Activated naive CD8-positive, alpha-beta T cell treated with anti-CD3 and anti-CD28 coated beads for 36 hours (primary cell): ENCODE results near the gene SPEM3. TPM values are rescaled to one million over a fixed set of nuclear protein-coding genes. Genes with fewer than 3 reads are reported as not detected.

Experiments used
- DNase-seq: peaks from one replicate; pipeline ENCODE4 v3.0.0; 2021
- H3K27ac Mint-ChIP-seq: one replicate; pipeline ENCODE4 v1.8.0; 2022; ENCODE audit warnings: mild to moderate bottlenecking, moderate library complexity, mixed read lengths
- H3K27me3 Mint-ChIP-seq: one replicate; pipeline ENCODE4 v1.8.0; 2022; ENCODE audit warnings: mild to moderate bottlenecking, mixed read lengths
- H3K36me3 Mint-ChIP-seq: one replicate; pipeline ENCODE4 v1.8.0; 2021; ENCODE audit warnings: mild to moderate bottlenecking, mixed read lengths
- H3K4me1 Mint-ChIP-seq: one replicate; pipeline ENCODE4 v1.8.0; 2021; ENCODE audit warnings: mixed read lengths
- H3K4me3 Mint-ChIP-seq: one replicate; pipeline ENCODE4 v1.8.0; 2022; ENCODE audit warnings: mild to moderate bottlenecking, moderate library complexity, mixed read lengths
- H3K9me3 Mint-ChIP-seq: one replicate; pipeline ENCODE4 v1.8.0; 2022; ENCODE audit warnings: mixed read lengths
- total RNA-seq, 2 experiments: library from RNA; stranded (reverse); gene quantifications; one replicate each; pipeline ENCODE4 v1.2.3, GENCODE V29; 2021

The SPEM3 gene
- total RNA-seq, 2 experiments from 2014 or later: not detected

DNA sequence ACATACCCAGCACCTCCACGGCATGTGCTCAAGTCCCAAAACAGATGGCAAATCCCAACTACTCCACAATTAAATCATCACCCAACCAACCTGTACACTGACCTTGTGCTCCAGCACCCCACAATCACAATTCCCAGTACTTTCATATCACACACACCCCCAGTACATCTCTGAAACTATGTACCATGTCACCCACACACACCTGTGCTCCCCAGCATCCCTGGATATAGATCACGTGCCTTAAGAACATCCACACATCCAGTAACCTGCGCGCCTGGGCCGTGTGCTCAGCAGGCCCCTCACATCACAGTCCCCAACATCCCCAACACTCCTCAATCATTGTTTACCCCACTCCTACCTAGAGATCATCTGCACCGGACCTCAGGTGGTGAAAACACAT lies 18.9 kb upstream of the SPEM3 start:
- Mint-ChIP-seq H3K4me3 (no peak overlapping the region), H3K36me3 (no peaks in the 10 kb centered on the region), H3K27me3 (no peaks in the 10 kb centered on the region), H3K9me3 (no peaks in the 10 kb centered on the region), H3K4me1 (peaks cover 10% of the 10 kb centered on the region), H3K27ac (no peak overlapping the region)
- no peak for DNase-seq

DNA sequence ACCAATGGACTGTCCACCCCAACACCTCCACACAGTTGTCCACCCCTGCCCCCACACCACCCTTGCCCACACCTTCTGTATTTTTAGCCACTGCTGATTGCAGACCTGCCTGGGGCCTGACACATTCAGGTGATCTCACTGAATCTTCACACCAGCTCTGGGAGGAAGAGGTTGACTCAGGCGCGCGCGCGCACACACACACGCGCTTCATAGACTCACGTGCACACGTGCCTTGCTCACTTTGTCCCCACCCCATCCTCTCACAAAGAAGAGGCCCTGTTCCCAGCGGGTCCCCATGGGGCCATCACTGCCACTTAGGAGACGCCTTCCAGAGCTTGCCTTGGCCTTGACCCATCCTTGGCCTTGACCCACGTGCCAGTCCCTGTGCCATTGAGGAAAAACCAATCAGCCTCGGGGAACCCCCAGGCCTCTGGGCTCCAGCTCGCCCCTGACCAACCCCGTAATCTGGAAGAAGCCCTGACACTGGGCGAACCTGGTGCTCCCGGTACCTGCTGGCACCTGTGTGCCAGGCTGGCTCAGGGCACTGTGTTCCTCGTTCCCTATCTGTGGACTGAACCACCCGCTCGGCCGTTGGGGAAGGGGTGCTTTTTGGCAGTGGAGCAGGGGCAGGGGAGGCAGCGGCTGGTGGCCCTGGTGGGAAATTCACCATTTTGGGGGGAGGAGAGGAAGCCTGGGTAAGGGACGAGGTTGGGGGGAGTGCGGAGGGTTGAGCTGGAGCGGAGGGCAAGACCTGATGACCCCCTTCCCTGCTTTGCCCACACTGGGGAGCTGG lies 17.8 kb upstream of the SPEM3 start:
- Mint-ChIP-seq H3K4me3 (no peak overlapping the region), H3K27ac (no peak overlapping the region), H3K36me3 (no peaks in the 10 kb centered on the region), H3K4me1 (peaks cover 8% of the 10 kb centered on the region), H3K9me3 (no peaks in the 10 kb centered on the region), H3K27me3 (no peaks in the 10 kb centered on the region)
- DNase-seq: no peak

DNA sequence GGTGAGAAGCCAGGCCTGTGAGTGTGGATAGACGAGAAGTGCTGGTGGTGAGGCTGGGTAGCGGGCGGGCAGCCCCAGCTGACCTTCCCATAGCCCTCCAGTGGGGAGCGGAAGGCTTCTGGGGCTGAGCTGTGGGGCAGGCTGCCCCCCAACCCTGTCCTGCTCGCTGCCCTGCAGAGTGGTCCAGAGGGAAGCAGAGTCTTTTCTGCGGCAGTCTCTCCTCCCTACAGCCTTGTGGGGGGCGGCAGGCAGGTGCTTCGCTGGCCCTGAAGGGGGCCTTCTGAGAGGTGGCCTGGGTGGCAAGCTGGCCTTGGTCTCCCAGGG lies 17.3 kb upstream of the SPEM3 start:
- H3K27ac Mint-ChIP-seq: no peak overlapping the region
- no peak for DNase-seq
- no peak overlapping the region for H3K4me3 Mint-ChIP-seq
- H3K4me1 Mint-ChIP-seq: peaks cover 5% of the 10 kb centered on the region
- H3K27me3 Mint-ChIP-seq: no peaks in the 10 kb centered on the region
- no peaks in the 10 kb centered on the region for H3K9me3 Mint-ChIP-seq
- H3K36me3 Mint-ChIP-seq: no peaks in the 10 kb centered on the region

DNA sequence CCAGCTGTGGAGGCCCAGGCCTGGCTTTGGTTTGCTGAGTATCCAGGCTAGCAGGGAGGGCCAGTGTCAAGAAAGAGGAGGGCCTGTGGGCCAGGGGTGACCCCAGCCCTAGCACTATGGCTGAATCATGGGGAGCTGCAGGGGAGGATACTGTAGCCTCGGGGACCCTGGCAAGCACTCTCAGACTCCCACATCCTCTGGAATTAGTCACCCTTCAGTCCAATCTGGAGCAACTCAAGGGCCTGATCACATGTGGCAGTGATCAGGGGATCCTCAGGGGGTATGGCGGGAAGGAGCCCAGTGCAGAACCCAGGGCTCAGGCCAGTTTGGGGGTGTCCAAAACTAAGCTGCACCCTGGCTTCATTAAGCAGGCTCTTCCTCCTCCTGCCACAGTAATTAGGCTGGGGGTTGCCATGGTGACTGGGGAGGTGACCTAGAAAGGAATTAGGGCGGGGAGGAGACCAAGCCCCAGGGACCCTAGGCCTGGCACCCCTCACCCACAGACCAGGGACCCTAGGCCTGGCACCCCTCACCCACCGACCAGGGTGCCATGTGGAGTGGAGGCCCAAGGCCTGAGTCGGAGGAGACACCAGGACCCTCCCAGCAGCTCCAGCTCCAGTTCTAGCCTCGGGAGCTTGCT lies 15.2 kb upstream of the SPEM3 start:
- Mint-ChIP-seq H3K4me1 (no peaks in the 10 kb centered on the region), H3K27me3 (no peaks in the 10 kb centered on the region), H3K36me3 (no peaks in the 10 kb centered on the region), H3K9me3 (no peaks in the 10 kb centered on the region), H3K27ac (no peak overlapping the region), H3K4me3 (no peak overlapping the region)
- no peak for DNase-seq

DNA sequence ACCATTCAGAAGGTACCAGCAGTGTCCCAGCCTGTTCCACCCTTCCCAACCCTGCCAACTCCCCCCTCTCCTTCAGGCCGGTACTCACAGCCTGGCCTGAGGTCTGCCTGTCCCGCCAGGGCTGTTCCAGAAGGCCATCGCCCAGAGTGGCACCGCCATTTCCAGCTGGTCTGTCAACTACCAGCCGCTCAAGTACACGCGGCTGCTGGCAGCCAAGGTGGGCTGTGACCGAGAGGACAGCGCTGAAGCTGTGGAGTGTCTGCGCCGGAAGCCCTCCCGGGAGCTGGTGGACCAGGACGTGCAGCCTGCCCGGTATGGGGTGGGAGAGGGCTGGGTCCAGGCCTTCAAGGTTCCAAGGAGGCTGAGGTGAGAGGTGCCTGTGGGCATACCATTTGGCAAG lies 13.8 kb upstream of the SPEM3 start:
- Mint-ChIP-seq H3K9me3 (no peaks in the 10 kb centered on the region), H3K4me1 (no peaks in the 10 kb centered on the region), H3K4me3 (no peak overlapping the region), H3K27ac (no peak overlapping the region), H3K27me3 (no peaks in the 10 kb centered on the region), H3K36me3 (no peaks in the 10 kb centered on the region)
- DNase-seq: no peak

DNA sequence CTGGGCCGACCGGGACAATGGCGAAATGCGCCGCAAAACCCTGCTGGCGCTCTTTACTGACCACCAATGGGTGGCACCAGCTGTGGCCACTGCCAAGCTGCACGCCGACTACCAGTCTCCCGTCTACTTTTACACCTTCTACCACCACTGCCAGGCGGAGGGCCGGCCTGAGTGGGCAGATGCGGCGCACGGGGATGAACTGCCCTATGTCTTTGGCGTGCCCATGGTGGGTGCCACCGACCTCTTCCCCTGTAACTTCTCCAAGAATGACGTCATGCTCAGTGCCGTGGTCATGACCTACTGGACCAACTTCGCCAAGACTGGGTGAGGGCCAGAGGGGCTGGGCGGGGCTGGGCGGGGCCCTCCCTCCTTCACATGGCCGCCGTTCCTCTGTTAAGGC lies 12.9 kb upstream of the SPEM3 start:
- H3K4me3 Mint-ChIP-seq: no peak overlapping the region
- H3K27ac Mint-ChIP-seq: no peak overlapping the region
- no peaks in the 10 kb centered on the region for H3K4me1 Mint-ChIP-seq
- no peaks in the 10 kb centered on the region for H3K9me3 Mint-ChIP-seq
- DNase-seq: no peak
- H3K36me3 Mint-ChIP-seq: no peaks in the 10 kb centered on the region
- no peaks in the 10 kb centered on the region for H3K27me3 Mint-ChIP-seq

DNA sequence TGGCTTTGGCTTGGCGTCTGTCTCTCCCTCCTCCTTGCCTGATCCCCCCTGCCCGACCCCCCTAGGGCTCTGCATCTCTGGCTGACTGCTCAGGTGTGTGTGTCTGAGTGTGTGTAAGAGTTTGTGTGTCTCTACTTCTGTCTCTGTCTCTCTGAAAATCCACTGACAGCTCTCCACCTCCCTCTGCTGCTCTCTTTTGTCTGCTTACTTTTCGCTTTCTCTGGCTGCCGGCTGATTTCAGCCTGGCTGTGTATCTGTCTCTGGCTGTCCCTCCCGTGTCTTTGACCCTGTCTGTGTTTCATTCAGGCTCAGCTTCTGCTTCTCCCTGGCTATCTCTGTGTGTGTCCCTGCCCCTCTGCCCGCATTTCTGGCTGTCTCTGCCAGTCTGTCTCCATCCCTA lies 12.3 kb upstream of the SPEM3 start:
- no peak overlapping the region for H3K27ac Mint-ChIP-seq
- no peaks in the 10 kb centered on the region for H3K4me1 Mint-ChIP-seq
- no peaks in the 10 kb centered on the region for H3K9me3 Mint-ChIP-seq
- no peaks in the 10 kb centered on the region for H3K27me3 Mint-ChIP-seq
- H3K36me3 Mint-ChIP-seq: no peaks in the 10 kb centered on the region
- DNase-seq: no peak
- H3K4me3 Mint-ChIP-seq: no peak overlapping the region

DNA sequence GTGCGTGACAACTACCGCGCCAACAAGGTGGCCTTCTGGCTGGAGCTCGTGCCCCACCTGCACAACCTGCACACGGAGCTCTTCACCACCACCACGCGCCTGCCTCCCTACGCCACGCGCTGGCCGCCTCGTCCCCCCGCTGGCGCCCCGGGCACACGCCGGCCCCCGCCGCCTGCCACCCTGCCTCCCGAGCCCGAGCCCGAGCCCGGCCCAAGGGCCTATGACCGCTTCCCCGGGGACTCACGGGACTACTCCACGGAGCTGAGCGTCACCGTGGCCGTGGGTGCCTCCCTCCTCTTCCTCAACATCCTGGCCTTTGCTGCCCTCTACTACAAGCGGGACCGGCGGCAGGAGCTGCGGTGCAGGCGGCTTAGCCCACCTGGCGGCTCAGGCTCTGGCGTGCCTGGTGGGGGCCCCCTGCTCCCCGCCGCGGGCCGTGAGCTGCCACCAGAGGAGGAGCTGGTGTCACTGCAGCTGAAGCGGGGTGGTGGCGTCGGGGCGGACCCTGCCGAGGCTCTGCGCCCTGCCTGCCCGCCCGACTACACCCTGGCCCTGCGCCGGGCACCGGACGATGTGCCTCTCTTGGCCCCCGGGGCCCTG lies 11.5 kb upstream of the SPEM3 start:
- H3K4me3 Mint-ChIP-seq: no peak overlapping the region
- no peaks in the 10 kb centered on the region for H3K9me3 Mint-ChIP-seq
- no peaks in the 10 kb centered on the region for H3K4me1 Mint-ChIP-seq
- no peak for DNase-seq
- no peak overlapping the region for H3K27ac Mint-ChIP-seq
- no peaks in the 10 kb centered on the region for H3K36me3 Mint-ChIP-seq
- no peaks in the 10 kb centered on the region for H3K27me3 Mint-ChIP-seq

DNA sequence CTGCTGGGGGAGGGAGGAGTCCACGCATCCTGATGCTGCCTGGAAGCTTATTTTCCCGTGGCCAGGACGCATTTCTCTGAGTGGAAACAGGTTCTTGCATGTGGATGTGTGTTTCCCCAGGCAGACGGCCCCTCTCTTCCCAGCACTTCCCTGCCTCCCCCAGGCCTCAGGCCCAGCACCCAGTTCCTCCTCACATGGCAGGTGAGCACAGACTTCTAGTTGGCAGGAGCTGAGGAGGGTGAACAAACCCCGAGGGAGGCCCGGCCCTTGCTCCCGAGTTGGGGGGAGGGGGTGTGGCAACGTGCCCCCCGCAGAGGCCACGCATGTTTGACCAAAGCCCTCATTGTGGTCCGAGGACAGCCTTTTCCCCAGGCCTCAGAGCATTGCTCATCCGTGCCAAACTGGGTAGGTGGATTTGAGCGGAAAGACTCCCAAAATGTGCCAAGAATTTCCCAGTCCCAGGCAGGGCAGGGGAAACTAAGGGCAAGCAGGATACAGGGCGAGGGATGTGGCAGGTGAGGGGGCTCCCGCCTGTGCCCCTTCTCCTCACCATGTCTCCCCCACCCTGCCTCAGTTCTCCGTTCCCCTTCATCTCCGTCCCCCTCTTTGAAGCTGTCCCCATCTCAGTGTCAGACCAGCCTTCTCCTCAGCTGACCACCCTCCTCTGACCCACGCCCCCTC lies 10.0 kb upstream of the SPEM3 start:
- no peak overlapping the region for H3K4me3 Mint-ChIP-seq
- H3K9me3 Mint-ChIP-seq: no peaks in the 10 kb centered on the region
- DNase-seq: no peak
- H3K36me3 Mint-ChIP-seq: no peaks in the 10 kb centered on the region
- no peak overlapping the region for H3K27ac Mint-ChIP-seq
- H3K4me1 Mint-ChIP-seq: no peaks in the 10 kb centered on the region
- H3K27me3 Mint-ChIP-seq: no peaks in the 10 kb centered on the region

DNA sequence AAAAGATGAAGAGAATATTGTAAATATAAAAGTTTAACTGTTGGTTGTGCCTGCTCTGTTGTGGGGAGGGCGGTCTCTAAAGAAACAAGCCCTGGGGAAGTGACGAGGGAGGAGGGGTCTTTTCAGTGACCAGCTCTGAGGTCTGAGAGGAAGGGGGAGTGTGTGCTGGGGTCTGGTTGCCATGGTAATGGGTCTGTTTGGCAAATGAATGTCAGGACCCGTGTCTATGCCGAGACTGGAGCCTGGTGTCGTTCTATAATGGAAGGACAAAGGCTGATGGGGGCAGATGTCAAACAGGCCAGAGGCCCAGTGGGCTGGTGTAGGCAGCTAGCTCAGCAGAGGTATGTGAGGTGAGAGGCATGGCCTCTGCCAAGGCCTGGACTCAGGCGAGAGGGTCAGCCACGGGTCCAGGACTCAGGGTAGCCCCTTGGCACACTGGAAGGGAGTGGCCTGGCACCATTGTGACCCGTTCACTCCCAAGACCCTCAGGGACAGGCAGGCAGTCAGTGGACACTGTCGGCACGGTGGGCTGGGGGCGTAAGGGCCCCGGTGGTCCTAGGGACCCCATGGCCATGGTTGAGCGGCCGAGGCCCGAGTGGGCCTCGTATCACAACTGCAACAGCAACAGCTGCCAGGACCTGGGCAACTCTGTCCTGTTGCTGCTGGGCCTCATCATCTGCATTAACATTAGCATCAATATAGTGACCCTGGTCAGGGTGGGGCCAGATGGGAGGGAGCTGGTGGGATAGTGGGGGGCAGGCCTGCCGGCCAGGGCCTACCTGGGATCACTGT lies 8.6 kb upstream of the SPEM3 start, which contains the start of gene SPEM1:
SPEM1 (plus strand) TSS at position 506 of the 792 bp plus-strand sequence; CDS start at position 567, 61 bp downstream.
- no peak for DNase-seq
- Mint-ChIP-seq H3K4me1 (no peaks in the 10 kb centered on the region), H3K4me3 (no peak within 1 kb of the TSS), H3K9me3 (no peaks in the 10 kb centered on the region), H3K36me3 (no peaks in the 10 kb centered on the region), H3K27ac (no peak within 1 kb of the TSS), H3K27me3 (no peaks in the 10 kb centered on the region)

DNA sequence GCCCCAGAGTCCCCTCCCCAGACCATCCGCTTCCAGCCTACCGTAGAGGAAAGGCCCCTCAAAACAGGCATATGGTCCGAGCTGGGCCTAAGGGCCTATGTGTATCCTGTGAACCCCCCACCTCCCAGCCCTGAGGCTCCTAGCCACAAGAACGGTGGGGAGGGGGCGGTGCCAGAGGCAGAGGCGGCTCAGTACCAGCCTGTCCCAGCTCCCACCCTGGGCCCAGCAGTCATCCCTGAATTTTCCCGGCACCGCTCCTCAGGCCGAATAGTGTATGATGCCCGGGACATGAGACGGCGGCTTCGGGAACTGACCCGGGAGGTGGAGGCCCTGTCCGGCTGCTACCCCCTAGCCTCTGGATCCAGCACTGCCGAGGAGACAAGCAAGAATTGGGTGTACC lies 7.5 kb upstream of the SPEM3 start:
- no peak for DNase-seq
- Mint-ChIP-seq H3K4me3 (no peak overlapping the region), H3K9me3 (no peaks in the 10 kb centered on the region), H3K4me1 (no peaks in the 10 kb centered on the region), H3K36me3 (no peaks in the 10 kb centered on the region), H3K27ac (no peak overlapping the region), H3K27me3 (no peaks in the 10 kb centered on the region)

DNA sequence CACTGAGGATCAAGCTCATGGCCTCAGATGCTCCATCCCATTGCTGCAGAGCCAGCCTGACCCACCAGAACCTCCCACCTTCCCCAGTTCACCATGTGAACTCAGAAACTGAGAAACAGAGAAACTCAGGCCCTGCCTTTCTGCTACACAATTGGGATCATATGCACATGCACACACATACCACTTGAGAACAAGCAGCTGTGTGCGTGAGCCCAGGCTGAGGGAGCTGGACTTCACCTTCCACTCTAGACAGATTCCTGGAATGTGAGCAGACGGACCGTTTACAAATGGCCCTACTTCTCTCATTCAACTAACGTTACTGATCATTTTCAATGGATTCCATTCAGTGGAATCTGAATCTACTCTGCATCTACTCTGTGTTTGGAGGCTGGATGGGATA lies 5.0 kb upstream of the SPEM3 start:
- H3K27me3 Mint-ChIP-seq: no peaks in the 10 kb centered on the region
- no peaks in the 10 kb centered on the region for H3K36me3 Mint-ChIP-seq

DNA sequence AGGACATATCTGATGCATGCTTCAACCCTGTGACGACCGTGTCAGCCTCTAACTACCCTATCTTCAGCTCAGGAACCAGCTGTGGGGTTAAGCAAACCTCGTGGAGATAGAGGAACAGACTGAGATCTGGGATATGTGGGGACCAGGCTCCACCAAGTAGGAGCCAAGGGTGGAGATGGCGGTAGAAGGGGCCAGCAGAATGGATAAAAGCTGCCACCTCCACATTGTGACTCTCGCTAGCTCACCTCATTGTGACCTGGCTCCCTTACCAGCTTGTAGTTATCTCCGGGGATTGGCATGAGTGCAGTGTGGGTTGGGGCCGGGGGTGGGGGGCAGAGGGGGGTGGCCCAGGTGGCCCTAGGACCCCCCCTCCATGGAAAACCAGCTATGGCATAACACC lies 3.3 kb upstream of the SPEM3 start, which contains the start of gene SPEM2:
SPEM2 (plus strand) TSS at position 301 of the 400 bp plus-strand sequence; CDS start at position 374, 73 bp downstream.
- no peaks in the 10 kb centered on the region for H3K9me3 Mint-ChIP-seq
- no peak within 1 kb of the TSS for H3K27ac Mint-ChIP-seq

More for the DNA sequence above, 5.0 kb upstream of the SPEM3 start:
- Mint-ChIP-seq H3K9me3 (no peaks in the 10 kb centered on the region), H3K4me1 (no peaks in the 10 kb centered on the region), H3K4me3 (no peak overlapping the region), H3K27ac (no peak overlapping the region)
- no peak for DNase-seq

DNA sequence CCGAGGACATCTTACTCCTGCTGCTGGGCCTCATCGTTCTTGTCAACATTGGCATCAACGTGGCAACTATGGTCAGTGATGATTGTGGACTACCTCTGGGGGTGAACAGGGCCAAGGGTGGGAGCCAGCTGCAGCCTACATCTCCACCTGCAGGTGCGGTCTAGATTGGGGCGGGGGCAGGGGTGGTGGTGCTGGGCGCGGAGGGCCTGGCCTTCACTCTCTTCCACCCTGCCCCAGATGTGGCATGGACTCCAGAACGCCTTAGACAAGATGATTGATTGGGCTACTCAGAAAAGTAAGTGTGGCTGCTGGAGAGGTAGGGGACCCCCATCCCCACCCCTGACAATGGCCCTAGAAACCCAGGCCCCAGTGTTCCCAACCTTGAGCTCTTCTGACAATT lies 2.9 kb upstream of the SPEM3 start:
- H3K27ac Mint-ChIP-seq: no peak overlapping the region

More for the DNA sequence above, 3.3 kb upstream of the SPEM3 start, which contains the start of gene SPEM2:
- no peak within 1 kb of the TSS for H3K4me3 Mint-ChIP-seq
- H3K36me3 Mint-ChIP-seq: no peaks in the 10 kb centered on the region
- DNase-seq: no peak
- no peaks in the 10 kb centered on the region for H3K27me3 Mint-ChIP-seq
- H3K4me1 Mint-ChIP-seq: no peaks in the 10 kb centered on the region

More for the DNA sequence above, 2.9 kb upstream of the SPEM3 start:
- no peaks in the 10 kb centered on the region for H3K9me3 Mint-ChIP-seq
- no peaks in the 10 kb centered on the region for H3K4me1 Mint-ChIP-seq
- no peak overlapping the region for H3K4me3 Mint-ChIP-seq
- DNase-seq: no peak
- H3K36me3 Mint-ChIP-seq: no peaks in the 10 kb centered on the region
- H3K27me3 Mint-ChIP-seq: no peaks in the 10 kb centered on the region
